ENCODE measurements around the gene WDR41.

DNA sequence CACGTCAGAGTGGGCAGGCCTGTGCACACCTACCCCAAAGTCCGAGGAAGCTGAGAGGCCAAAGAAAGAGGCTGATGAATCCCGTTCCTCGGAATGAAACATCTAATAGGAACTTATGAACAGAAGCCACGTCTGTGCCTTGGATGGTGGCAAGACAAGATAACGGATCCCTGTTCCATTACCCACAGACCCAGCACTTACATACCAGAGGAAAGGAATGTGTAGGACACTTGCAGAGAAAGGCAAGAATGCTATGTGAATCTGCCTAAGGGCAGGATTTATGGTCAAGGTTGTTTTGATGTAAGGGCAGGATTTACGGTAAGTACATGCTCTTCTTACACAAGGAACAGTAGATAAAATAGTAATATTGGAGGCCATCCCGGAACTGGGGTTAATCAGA is 93.2 kb downstream of the WDR41 start:
- TF ChIP-seq CTCF (IDR thresholded peaks at IDR 0.05): no peak
- no peak for TF ChIP-seq POLR2A (IDR thresholded peaks at IDR 0.05)
